NOMO-1 treated with dmso at 0.1 percent for 144 hours (cell line): ENCODE measurements around the gene NUBP2.
"Not testable (repeated sequence)": the region's sequence is repeated elsewhere in the genome, so short reads cannot be mapped to it uniquely, and the experiment has no call there.

Experiments used
- DNase-seq: peaks from one replicate; lab custom pipeline; 2025; ENCODE audit not compliant: unreplicated experiment; lab: John Stamatoyannopoulos, UW

NUBP2 gene

GRCh38 chr16:1799263-1799662 is 16.5 kb downstream of the NUBP2 start:
- not testable (repeated sequence) for DNase-seq

GRCh38 chr16:1800701-1801100 is 17.9 kb downstream of the NUBP2 start:
- DNase-seq = no peak

GRCh38 chr16:1807626-1808025 is 24.9 kb downstream of the NUBP2 start:
- DNase-seq = no peak

- DNase-seq = no peak
These were observed 25.9 kb downstream of the NUBP2 start for GRCh38 chr16:1808691-1809090.

- no peak for DNase-seq
These were observed 26.6 kb downstream of the NUBP2 start for GRCh38 chr16:1809281-1809801.

GRCh38 chr16:1810106-1810505 is 27.3 kb downstream of the NUBP2 start:
- no peak for DNase-seq

GRCh38 chr16:1810536-1810935 is 27.8 kb downstream of the NUBP2 start:
- DNase-seq = no peak

- no peak for DNase-seq
These were observed 30.0 kb downstream of the NUBP2 start for GRCh38 chr16:1812732-1813163.

GRCh38 chr16:1815461-1815860 is 32.7 kb downstream of the NUBP2 start:
- DNase-seq = no peak

- no peak for DNase-seq
These were observed 33.9 kb downstream of the NUBP2 start for GRCh38 chr16:1816396-1817275.

- DNase-seq = no peak
These were observed 34.5 kb downstream of the NUBP2 start for GRCh38 chr16:1817276-1817589.

- no peak for DNase-seq
These were observed 35.0 kb downstream of the NUBP2 start for GRCh38 chr16:1817716-1818115.

GRCh38 chr16:1818204-1818872 is 35.6 kb downstream of the NUBP2 start:
- no peak for DNase-seq

- no peak for DNase-seq
These were observed 36.2 kb downstream of the NUBP2 start for GRCh38 chr16:1818873-1819525.

GRCh38 chr16:1819611-1820010 is 36.9 kb downstream of the NUBP2 start:
- no peak for DNase-seq

GRCh38 chr16:1820096-1820945 is 37.6 kb downstream of the NUBP2 start:
- no peak for DNase-seq

- no peak for DNase-seq
These were observed 38.2 kb downstream of the NUBP2 start for GRCh38 chr16:1820946-1821290.

- no peak for DNase-seq
These were observed 39.3 kb downstream of the NUBP2 start for GRCh38 chr16:1821861-1822611.

GRCh38 chr16:1822801-1823200 is 40.0 kb downstream of the NUBP2 start:
- DNase-seq = no peak

- DNase-seq = no peak
These were observed 41.1 kb downstream of the NUBP2 start for GRCh38 chr16:1823821-1824220.
